DND-41 (cell line): ENCODE measurements around the gene HECTD1.

Experiments
- CTCF ChIP-seq: IDR thresholded peaks from 2 replicates; pipeline ENCODE4 v1.5.1; 2012; ENCODE audit warnings: borderline replicate concordance, low read length, moderate library complexity, mild to moderate bottlenecking; ENCODE audit not compliant: poor library complexity, severe bottlenecking; ENCODE audit errors: extremely low read depth
- EZH2 ChIP-seq: IDR thresholded peaks from 3 replicates; pipeline ENCODE4 v1.6.1; 2012; ENCODE audit warnings: borderline replicate concordance, low read depth, mild to moderate bottlenecking, moderate library complexity, low read length, inconsistent platforms; ENCODE audit not compliant: severe bottlenecking

DNA sequence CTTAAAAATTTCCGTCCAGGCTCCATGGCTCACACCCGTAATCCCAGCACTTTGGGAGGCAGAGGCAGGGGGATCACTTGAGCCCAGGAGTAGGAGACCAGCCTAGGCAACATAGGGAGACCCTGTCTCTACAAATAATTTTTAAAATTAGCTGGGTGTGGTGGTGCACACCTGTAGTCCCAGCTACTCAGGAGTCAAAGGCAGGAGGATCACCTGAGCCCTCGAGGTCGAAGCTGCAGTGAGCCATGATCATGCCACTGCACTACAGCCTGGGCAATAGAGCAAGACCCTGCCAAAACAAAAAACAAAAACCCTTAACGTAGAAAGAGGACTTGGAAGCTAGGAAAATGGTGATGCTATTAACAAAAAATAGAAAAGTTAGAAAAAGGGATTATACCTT, 2.0 kb upstream of the HECTD1 start:
- no peak for TF ChIP-seq CTCF
- TF ChIP-seq EZH2: no peak
